GM12875 (cell line): ENCODE measurements around the gene CDH3.

Source experiments
- H3K4me3 ChIP-seq: one replicate; pipeline ENCODE4 v1.5.1; 2011; ENCODE audit warnings: low read depth, low read length, control low read depth
- TF ChIP-seq, protein P1 (sequence below): IDR thresholded peaks from 2 replicates; pipeline ENCODE4 v1.5.1; 2011; ENCODE audit warnings: low read depth, mild to moderate bottlenecking, control low read depth, inconsistent platforms, low read length, moderate library complexity, borderline replicate concordance; ENCODE audit not compliant: insufficient read depth

The CDH3 gene

DNA sequence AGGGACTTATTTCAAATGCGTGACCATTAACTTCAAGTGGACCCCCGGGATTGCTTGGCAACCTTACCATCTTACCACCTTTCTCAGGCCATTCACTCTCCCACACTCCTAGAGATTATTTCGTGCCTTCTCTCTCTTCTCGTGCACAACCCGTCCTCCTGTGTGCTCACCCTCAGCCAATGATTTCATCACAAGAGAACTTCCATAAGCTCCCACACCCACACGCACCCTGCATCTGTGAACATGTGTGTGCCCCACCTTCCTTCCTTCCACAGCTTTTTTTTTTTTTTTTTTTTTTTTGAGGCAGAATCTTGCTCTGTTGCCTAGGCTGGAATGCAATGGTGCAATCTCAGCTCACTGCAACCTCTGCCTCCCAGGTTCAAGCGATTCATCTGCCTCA, 27.4 kb upstream of the CDH3 start:
- no peak overlapping the region for H3K4me3 ChIP-seq
- TF ChIP-seq, protein P1, sequence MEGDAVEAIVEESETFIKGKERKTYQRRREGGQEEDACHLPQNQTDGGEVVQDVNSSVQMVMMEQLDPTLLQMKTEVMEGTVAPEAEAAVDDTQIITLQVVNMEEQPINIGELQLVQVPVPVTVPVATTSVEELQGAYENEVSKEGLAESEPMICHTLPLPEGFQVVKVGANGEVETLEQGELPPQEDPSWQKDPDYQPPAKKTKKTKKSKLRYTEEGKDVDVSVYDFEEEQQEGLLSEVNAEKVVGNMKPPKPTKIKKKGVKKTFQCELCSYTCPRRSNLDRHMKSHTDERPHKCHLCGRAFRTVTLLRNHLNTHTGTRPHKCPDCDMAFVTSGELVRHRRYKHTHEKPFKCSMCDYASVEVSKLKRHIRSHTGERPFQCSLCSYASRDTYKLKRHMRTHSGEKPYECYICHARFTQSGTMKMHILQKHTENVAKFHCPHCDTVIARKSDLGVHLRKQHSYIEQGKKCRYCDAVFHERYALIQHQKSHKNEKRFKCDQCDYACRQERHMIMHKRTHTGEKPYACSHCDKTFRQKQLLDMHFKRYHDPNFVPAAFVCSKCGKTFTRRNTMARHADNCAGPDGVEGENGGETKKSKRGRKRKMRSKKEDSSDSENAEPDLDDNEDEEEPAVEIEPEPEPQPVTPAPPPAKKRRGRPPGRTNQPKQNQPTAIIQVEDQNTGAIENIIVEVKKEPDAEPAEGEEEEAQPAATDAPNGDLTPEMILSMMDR, result no peak

DNA sequence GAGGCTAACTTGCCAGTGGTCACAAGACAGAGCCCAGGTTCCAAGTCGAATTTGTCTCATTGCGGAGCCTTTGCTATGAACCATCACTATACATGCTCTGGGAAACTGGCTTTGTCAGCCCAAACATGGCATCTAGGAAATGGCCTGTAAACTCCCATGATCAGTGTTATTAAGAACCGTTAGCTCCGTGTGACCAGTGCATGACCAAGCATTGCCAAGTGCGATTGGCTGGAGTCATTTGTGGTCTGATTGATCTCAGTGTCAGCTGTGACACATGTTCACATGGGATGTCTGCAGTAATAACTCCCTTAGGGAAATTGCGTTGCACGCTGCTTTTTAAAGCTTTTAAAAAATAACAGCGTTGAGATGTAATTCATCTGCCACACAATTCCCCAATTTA, 18.6 kb upstream of the CDH3 start:
- H3K4me3 ChIP-seq, result no peak overlapping the region
- TF ChIP-seq, protein P1, result no peak

DNA sequence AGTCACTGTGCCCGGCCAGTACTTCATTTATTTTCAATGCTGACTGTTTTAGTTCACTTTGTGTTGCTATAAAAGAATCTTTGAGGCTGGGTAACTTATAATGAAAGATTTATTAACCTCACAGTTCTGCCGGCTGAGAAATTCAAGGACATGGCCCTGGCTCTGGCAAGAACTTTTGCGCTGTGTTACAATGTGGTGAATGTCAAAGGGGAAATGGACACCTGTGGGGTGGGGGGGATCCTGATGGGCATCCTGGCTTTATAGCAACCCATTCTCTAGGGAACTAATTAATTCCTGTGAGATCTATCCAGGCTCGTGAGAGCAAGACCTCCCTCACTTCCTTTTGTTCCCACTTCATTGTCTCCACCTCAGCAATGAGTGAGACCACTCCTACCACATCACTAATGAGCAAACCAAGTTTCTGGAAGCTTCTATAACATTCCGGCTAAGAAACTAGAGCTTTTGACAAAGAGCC, 17.1 kb upstream of the CDH3 start:
- TF ChIP-seq, protein P1, result no peak
- H3K4me3 ChIP-seq, result no peak overlapping the region

DNA sequence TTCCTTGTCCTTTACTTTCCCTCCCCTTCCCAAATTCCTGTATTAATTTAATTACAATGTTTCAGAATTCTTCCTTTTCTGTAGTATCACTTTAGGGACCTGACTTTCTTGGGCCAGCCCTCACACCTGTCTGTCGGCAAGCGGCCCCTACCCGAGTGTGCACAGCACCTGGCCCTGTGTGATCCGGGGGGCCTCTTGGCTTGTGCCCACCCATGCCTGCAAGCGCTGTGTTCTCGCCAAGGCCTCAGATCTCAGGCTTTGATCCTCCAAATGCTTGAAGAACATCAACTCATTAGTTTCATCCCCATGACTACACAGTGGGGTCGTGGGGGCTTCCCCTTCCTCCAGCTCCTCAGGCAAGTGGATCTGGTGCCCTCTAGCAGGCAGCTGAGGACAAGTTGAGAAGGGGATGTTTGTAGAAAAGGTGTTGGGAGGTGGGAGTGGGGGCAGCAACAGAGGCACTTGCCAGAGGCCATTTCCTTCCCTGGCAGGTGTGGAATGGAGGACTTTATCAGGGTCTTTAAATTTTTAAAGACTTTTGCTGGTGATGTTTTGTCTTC, 15.7 kb upstream of the CDH3 start:
- TF ChIP-seq, protein P1, result no peak
- no peak overlapping the region for H3K4me3 ChIP-seq

DNA sequence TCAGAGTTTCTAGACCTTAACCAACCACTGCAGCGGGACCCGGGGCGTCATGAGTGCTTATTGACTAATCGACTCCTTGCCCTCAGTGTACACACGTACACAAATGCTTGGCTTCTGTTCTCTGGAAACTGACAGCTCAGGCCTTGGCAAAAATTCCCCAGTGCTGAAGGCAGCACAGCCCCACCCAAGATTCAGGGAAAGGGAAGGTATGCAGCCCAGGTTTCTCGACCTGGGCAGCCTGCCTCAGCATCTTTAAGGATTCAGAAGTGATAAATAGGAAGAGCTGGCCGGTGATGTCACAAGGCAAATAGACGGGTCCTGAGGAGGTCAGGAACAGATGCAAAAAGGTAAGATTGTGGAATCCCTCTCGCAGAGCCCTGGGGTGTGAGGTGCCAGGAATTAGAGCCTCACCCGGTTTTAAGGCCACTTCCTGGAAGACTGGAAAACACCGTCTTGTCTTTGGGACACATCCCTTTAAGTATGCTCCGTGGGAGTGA, 9.0 kb upstream of the CDH3 start:
- H3K4me3 ChIP-seq, result no peak overlapping the region
- TF ChIP-seq, protein P1, result no peak

DNA sequence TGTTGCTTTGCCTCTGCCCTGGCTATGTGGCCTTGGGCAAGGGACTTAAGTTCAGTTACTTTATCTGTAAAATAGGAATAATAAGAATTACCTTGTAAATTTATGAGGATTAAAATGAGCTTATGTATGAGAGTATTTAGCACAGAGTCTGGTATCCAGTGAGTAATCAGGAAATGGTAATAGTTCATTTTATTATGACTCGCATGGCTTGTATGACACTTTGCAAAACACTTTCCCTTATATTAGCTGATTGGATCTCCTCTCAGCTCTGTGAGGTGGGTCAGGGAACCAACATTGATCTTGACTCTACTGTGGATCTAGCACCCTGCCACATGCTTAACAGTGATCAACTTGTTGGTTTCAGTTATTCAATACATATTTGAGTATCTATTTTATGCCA, 8.3 kb upstream of the CDH3 start:
- H3K4me3 ChIP-seq, result no peak overlapping the region

DNA sequence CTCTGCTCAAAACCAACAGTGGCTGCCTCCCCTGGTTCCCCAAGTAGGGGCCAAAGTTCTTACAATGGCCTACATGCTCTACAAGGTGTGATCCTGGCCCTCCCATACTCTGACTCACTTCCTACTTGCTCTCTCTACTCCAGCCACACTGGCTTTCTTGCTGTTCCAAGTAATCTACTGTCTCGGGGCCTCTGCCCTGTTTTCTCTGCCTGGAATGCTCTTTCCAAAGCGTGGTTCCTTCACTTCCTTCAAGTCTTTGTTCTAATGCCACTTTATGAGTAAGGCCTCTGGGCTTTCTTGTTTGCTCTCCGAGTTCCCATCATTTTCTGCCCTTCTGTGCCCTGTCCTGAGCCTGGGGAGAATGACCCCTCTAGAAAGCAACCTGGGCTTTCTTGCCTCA, 4.1 kb upstream of the CDH3 start:
- H3K4me3 ChIP-seq, result no peak overlapping the region
- TF ChIP-seq, protein P1, result no peak

More for the DNA sequence above, 8.3 kb upstream of the CDH3 start:
- TF ChIP-seq, protein P1, result no peak
